Psoas muscle (tissue), 8 donors: ENCODE results near the gene RBMS3. TPM values are rescaled to one million over a fixed set of nuclear protein-coding genes. Genes with fewer than 3 reads are reported as not detected.

Source experiments
- ATAC-seq, 4 donors: fragments of 200-7000 bp; cut with Tn5 transposase; one replicate each; pipeline ENCODE4 v1.9.1; 2020; ENCODE audit warnings: moderate library complexity in 3 of 4, mild to moderate bottlenecking in 2 of 4
- DNase-seq, 2 donors: peaks; one replicate each; pipeline ENCODE4 v3.0.0-alpha.2; 2020
- H3K27ac ChIP-seq: fragments of 200-600 bp; one replicate; pipeline ENCODE4 v1.8.0; 2022
- H3K27me3 ChIP-seq, 3 donors: fragments of 200-600 bp in 1 of 3; one replicate each; pipeline versions ENCODE4 v1.6.1 to v1.8.0; 2013 to 2022; ENCODE audit warnings: low read length in 2 of 3, mild to moderate bottlenecking in 2 of 3, moderate library complexity in 1 of 3; ENCODE audit not compliant: insufficient read depth in 3 of 3
- H3K36me3 ChIP-seq, 2 donors: fragments of 200-600 bp in 1 of 2; one replicate each; pipeline versions ENCODE4 v1.6.1 to v1.8.0; 2013 to 2022; ENCODE audit warnings: low read depth in 1 of 2, mild to moderate bottlenecking in 1 of 2, moderate library complexity in 1 of 2; ENCODE audit not compliant: insufficient read depth in 1 of 2
- H3K4me1 ChIP-seq: fragments of 200-600 bp; one replicate; pipeline ENCODE4 v1.8.0; 2022
- H3K4me3 ChIP-seq: fragments of 200-600 bp; one replicate; pipeline ENCODE4 v1.8.0; 2022; ENCODE audit warnings: mild to moderate bottlenecking
- H3K9me3 ChIP-seq: fragments of 200-600 bp; one replicate; pipeline ENCODE4 v1.8.0; 2022
- CTCF ChIP-seq: fragments of 200-600 bp; IDR thresholded peaks from one replicate; pipeline ENCODE4 v1.8.0; 2022; ENCODE audit warnings: antibody characterized with exemption
- whole genome bisulfite sequencing, 3 donors: extraction: QIAGEN DNeasy Blood & Tissue Kit; methylation state at CpG; one replicate each; pipeline versions ENCODE4 v1.1.6 to v1.1.7; 2013; 5-methylcytosine and 5-hydroxymethylcytosine counted together
- intact Hi-C, 2 donors: fragments of 100-400 bp; cut with DNase I; formaldehyde crosslinking; loops; one replicate each; pipeline versions ENCODE4 v1.11.0 to v1.14.2; 2022
- polyA plus RNA-seq, 3 donors: library from polyadenylated mRNA; stranded (reverse); fragments of 200-250 nt; gene quantifications; one replicate each; pipeline ENCODE4 v1.2.3, GENCODE V29; 2013
- total RNA-seq, 4 donors: library from RNA; stranded (reverse); fragmentation: NEBNext Ultra II Directional in 2 of 4; extraction: Animal tissue kit (Norgen Biotek cat#: 25700) in 2 of 4; gene quantifications; one replicate each; pipeline versions ENCODE4 v1.2.1 to v1.2.4, GENCODE V29; 2021 to 2023
- donor health status: healthy with polysubstance abuse.
- donor health status: DM: no; HTN: no; CAD: no; lungs with moderate emphysema.
- donor health status: Bipolar disorder and iron deficiency.
- donor health status: healthy.
- donor health status: DM: yes; HTN: yes; CAD: no.
- donor health status: DM: no; HTN: no; CAD: no.
- donor health status: DM: no; HTN: no; CAD: no.
- donor health status: DM: yes; HTN: yes; CAD: no.

Gene RBMS3
- total and polyA plus RNA-seq, 7 donors = 3.8 to 34.5 (median 23.5) TPM

GRCh38 chr3:29864809-29865208, 583.9 kb downstream of the RBMS3 start:
- WGBS, 3 donors = 50 to 100% (median 79%) methylated on average over 1 of the region's 1 CpG
- Histone ChIP-seq H3K9me3 (no peaks in the 10 kb centered on the region), H3K36me3 (no peaks in the 10 kb centered on the region), H3K4me3 (no peak overlapping the region), H3K4me1 (no peaks in the 10 kb centered on the region), H3K27me3 (no peaks in the 10 kb centered on the region), H3K27ac (no peak overlapping the region)
- TF ChIP-seq CTCF = no peak
- DNase-seq (no peak), ATAC-seq (no peak)
- intact Hi-C loops = no loop called here

- no peak for ATAC-seq
- DNase-seq = no peak
- no peaks in the 10 kb centered on the region for H3K4me1 ChIP-seq
- no peak overlapping the region for H3K4me3 ChIP-seq
- no peaks in the 10 kb centered on the region for H3K36me3 ChIP-seq
- TF ChIP-seq CTCF = no peak
- no peak overlapping the region for H3K27ac ChIP-seq
- H3K27me3 ChIP-seq = no peaks in the 10 kb centered on the region
- H3K9me3 ChIP-seq = no peaks in the 10 kb centered on the region
- WGBS, 3 donors = 84 to 91% (median 87%) methylated on average over 6 of the region's 6 CpGs
- intact Hi-C loops = no loop called here
Observed at GRCh38 chr3:29868543-29869101, 587.8 kb downstream of the RBMS3 start.

GRCh38 chr3:29870136-29870535, 589.3 kb downstream of the RBMS3 start:
- H3K4me3 ChIP-seq = no peak overlapping the region
- intact Hi-C loops = no loop called here
- ATAC-seq = no peak
- WGBS, 3 donors = 92 to 96% (median 93%) methylated on average over 1 of the region's 1 CpG
- no peaks in the 10 kb centered on the region for H3K27me3 ChIP-seq
- no peaks in the 10 kb centered on the region for H3K9me3 ChIP-seq
- no peak overlapping the region for H3K27ac ChIP-seq
- no peaks in the 10 kb centered on the region for H3K36me3 ChIP-seq
- TF ChIP-seq CTCF = no peak
- no peak for DNase-seq
- H3K4me1 ChIP-seq = no peaks in the 10 kb centered on the region

GRCh38 chr3:29871087-29871486, 590.2 kb downstream of the RBMS3 start:
- WGBS, 3 donors = 53 to 63% (median 61%) methylated on average over 1 of the region's 1 CpG
- Histone ChIP-seq H3K4me1 (no peaks in the 10 kb centered on the region), H3K27ac (no peak overlapping the region), H3K27me3 (no peaks in the 10 kb centered on the region), H3K36me3 (no peaks in the 10 kb centered on the region), H3K9me3 (no peaks in the 10 kb centered on the region), H3K4me3 (no peak overlapping the region)
- intact Hi-C loops = no loop called here
- ATAC-seq (no peak), DNase-seq (no peak)
- no peak for TF ChIP-seq CTCF

GRCh38 chr3:29880809-29881208, 599.9 kb downstream of the RBMS3 start:
- DNase-seq = no peak
- H3K27ac ChIP-seq = no peak overlapping the region
- no peak overlapping the region for H3K4me3 ChIP-seq
- TF ChIP-seq CTCF = no peak
- H3K4me1 ChIP-seq = no peaks in the 10 kb centered on the region
- 95 to 98% (median 95%) methylated on average over 3 of the region's 3 CpGs for WGBS, 3 donors
- no peak for ATAC-seq
- no peaks in the 10 kb centered on the region for H3K9me3 ChIP-seq
- no peaks in the 10 kb centered on the region for H3K36me3 ChIP-seq
- H3K27me3 ChIP-seq = no peaks in the 10 kb centered on the region
- intact Hi-C loops = no loop called here
